Stimulated activated naive CD4-positive, alpha-beta T cell (primary cell): ENCODE data around the gene CCR1.
"Not testable (repeated sequence)": the region's sequence is repeated elsewhere in the genome, so short reads cannot be mapped to it uniquely, and the experiment has no call there.

Source experiments
- DNase-seq, 6 experiments: peaks; one replicate each; lab custom pipeline; 2025; lab: John Stamatoyannopoulos, UW

Gene CCR1

DNA sequence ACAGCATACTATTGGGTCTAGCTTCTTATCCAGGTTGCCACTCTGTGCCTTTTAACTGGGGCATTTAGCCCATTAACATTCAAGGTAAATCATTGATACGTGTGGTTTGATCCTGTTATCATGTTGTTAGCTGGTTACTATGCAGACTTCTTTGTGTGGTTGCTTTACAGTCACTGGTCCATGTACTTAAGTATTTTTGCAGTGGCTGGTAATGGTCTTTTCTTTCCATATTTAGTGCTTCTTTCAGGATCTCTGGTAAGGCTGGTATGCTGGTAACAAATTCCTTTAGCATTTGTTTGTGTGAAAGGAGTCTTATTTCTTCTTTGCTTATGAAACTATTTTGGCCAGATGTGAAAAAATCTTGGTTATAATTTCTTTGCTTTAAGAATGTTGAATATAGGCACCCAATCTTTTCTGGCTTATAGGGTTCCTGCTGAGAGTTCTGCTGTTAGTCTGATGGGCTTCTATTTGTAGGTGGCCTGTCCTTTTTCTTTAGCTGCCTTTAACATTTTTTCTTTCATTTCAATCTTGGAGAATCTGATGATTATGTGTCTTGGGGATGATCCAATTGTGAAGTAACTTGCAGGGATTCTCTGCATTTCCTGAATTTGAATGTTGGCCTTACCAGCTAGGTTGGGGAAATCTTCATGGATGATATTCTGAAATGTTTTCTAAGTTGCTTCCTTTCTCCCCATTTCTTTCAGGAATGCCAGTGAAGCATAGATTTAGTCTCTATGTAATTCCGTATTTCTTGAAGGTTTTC is 39.3 kb downstream of the CCR1 start:
- DNase-seq = no peak

DNA sequence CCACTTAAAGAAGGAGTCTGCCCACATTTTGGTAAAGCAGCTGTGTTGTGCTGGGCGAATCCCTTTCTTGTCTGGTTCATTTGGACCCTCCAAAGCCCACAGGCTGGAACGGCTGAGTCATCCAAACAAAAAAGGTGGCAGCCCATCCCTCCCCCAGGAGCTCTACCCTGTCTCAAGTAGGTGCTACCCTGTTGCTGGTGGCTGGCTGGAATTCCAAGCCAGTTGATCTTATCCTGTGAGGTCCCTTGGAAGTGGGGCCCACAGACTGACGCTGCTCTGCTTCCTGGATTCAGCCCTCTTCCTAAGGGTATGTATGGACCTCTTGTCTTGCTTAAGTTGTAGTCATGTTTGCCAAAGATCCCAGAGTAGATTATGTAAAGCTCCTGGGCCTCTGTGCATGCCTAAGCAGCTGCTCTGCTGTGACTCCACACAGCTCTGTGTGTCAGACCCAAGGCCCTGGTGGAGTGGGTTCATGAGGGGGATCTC is 44.5 kb downstream of the CCR1 start:
- no peak for DNase-seq

DNA sequence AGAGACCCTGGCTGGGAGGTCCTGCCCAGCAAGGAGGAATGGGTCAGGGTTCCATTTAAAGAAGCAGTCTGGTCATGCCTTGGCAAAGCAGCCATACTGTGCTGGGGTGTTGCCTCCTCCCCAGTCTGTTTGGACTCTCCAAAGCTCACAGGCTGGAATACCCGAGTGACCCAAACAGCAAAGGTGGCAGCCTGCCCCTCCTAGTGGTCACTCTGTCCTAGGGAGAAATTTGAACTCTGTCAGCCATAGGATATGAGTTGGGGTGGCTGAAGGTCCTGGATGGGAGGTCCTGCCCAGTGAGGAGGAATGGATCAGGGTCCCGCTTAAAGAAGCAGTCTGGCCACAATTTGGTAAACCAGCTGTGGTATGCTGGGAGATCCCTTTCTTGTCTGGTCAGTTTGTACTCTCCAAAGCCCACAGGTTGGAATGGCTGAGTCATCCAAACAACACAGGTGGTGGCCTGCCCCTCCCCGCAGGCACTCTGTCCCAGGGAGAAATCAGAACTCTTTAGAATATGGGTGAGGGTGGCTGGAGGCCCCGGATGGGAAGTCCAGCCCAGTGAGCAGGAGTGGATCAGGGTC is 45.0 kb downstream of the CCR1 start:
- no peak for DNase-seq

DNA sequence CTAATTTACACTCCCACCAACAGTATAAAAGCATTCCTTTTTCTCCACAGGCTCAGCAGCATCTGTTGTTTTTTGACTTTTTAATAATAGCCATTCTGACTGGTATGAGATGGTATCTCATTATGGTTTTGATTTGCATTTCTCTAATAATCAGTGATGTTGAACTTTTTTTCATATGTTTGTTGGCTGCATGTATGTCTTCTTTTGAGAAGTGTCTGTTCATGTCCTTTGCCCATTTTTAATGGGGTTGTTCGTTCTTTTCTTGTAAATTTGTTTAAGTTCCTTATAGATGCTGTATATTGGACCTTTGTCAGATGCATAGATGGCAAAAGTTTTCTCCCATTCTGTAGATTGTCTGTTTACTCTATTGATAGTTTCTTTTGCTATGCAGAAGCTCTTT is 50.4 kb downstream of the CCR1 start:
- not testable (repeated sequence) for DNase-seq

DNA sequence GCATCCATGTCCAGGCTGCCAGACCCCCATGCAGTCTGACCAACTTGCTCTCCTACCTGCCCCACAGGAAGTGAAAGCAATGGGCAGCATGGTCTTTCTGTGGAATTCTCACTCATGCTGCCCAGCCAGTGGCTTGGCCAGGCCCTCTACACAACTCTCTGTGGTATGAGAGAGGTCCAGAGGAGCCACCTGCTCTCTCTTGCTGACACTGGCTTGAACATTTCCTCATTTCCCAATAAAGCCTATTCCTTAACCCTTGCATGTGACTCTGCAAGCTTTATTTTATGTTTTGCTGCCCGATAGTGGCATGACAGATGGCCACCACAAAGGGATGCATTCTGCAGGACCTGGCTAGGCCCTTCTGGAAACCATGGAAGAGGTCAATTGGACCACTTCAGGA is 53.8 kb downstream of the CCR1 start:
- DNase-seq = no peak
